Hepatocyte (in vitro differentiated cells): ENCODE results near the gene USP48. TPM values are rescaled to one million over a fixed set of nuclear protein-coding genes. Genes with fewer than 3 reads are reported as not detected.

Experiments
- DNase-seq: peaks from one replicate; pipeline ENCODE4 v3.0.0-alpha.2; 2016; ENCODE audit warnings: low spot score
- H2AFZ ChIP-seq: fragments of 200-600 bp; sonication (generic); 2 replicates; pipeline ENCODE4 v1.6.0; 2016; ENCODE audit warnings: antibody characterized with exemption, mild to moderate bottlenecking
- H3K27ac ChIP-seq: fragments of 200-600 bp; sonication (generic); 2 replicates; pipeline ENCODE4 v1.5.1; 2016; ENCODE audit warnings: mild to moderate bottlenecking
- H3K27me3 ChIP-seq: fragments of 200-600 bp; sonication (generic); 2 replicates; pipeline ENCODE4 v1.6.1; 2016
- H3K36me3 ChIP-seq: fragments of 200-600 bp; sonication (generic); replicated peaks from 2 replicates; pipeline ENCODE4 v1.5.1; 2016; ENCODE audit warnings: low read depth; ENCODE audit not compliant: insufficient read depth
- H3K4me1 ChIP-seq: fragments of 200-600 bp; sonication (generic); 2 replicates; pipeline ENCODE4 v1.5.1; 2016; ENCODE audit warnings: mild to moderate bottlenecking, moderate library complexity; ENCODE audit not compliant: insufficient read depth
- H3K4me2 ChIP-seq: fragments of 200-600 bp; sonication (generic); 2 replicates; pipeline ENCODE4 v1.6.0; 2016
- H3K4me3 ChIP-seq: fragments of 200-600 bp; sonication (generic); 2 replicates; pipeline ENCODE4 v1.5.1; 2016; ENCODE audit warnings: mild to moderate bottlenecking
- H3K79me2 ChIP-seq: fragments of 200-600 bp; sonication (generic); 2 replicates; pipeline ENCODE4 v1.6.0; 2017; ENCODE audit warnings: mild to moderate bottlenecking
- H3K9me2 ChIP-seq: fragments of 200-600 bp; sonication (generic); replicated peaks from 2 replicates; pipeline ENCODE4 v1.6.0; 2017; ENCODE audit warnings: mild to moderate bottlenecking; ENCODE audit not compliant: insufficient read depth
- H3K9me3 ChIP-seq: fragments of 200-600 bp; sonication (generic); 2 replicates; pipeline ENCODE4 v1.5.1; 2016; ENCODE audit warnings: low read depth, mild to moderate bottlenecking
- H4K20me1 ChIP-seq: fragments of 200-600 bp; sonication (generic); 2 replicates; pipeline ENCODE4 v1.6.0; 2016; ENCODE audit warnings: mild to moderate bottlenecking; ENCODE audit not compliant: insufficient read depth, poor library complexity, severe bottlenecking
- CTCF ChIP-seq: fragments of 200-600 bp; sonication (generic); IDR thresholded peaks from 2 replicates; pipeline ENCODE4 v1.5.1; 2016; ENCODE audit warnings: antibody characterized with exemption, mild to moderate bottlenecking; ENCODE audit not compliant: poor library complexity
- EZH2 ChIP-seq: fragments of 200-600 bp; sonication (generic); IDR thresholded peaks from 2 replicates; pipeline ENCODE4 v1.6.1; 2016; ENCODE audit warnings: antibody characterized with exemption, mild to moderate bottlenecking, borderline replicate concordance
- EZH2phosphoT487 ChIP-seq: fragments of 200-600 bp; sonication (generic); IDR thresholded peaks from one replicate; pipeline ENCODE4 v1.6.1; 2018; ENCODE audit warnings: antibody characterized with exemption, mild to moderate bottlenecking, low read depth, moderate library complexity; ENCODE audit not compliant: unreplicated experiment, severe bottlenecking
- WGBS: methylation state at CpG from one replicate; pipeline ENCODE4 v1.1.6; 2016; ENCODE audit warnings: low lambda C conversion rate; ENCODE audit errors: missing lambda C conversion rate; 5-methylcytosine and 5-hydroxymethylcytosine counted together
- polyA plus RNA-seq: library from polyadenylated mRNA; unstranded; fragments of >200 nt; fragmentation: Nextera tagmentation; extraction: Ambion mirVana; gene quantifications from 2 replicates; pipeline ENCODE4 v1.2.1, GENCODE V29; 2016
- total RNA-seq: library from RNA; depleted of rRNA; stranded (reverse); fragments of >200 nt; gene quantifications from 2 replicates; pipeline ENCODE4 v1.2.3, GENCODE V29; 2014

The USP48 gene
- total and polyA plus RNA-seq, 2 experiments from 2014 or later, result 38.9 to 39.5 TPM

DNA sequence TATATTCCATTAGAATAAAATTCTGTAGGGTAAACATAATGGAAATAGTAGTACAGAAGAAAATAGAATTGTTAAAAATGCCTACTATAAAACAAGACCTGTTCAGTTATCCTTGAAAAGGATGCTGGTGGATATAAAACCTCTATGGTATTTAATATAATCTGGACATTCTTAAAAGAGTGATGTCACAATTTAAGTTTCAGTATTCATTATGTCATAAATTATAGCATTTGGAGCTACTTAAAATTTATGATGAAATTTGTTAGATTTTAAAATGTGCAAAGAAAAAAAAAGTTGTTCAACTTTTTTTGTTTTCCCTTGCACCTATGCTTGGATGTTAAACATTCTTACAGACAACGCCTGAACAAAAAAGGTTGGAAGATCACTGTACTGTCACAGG, 50.3 kb downstream of the USP48 start:
- no peaks in the 10 kb centered on the region for H4K20me1 ChIP-seq
- H3K4me1 ChIP-seq, result no peaks in the 10 kb centered on the region
- no peak overlapping the region for H2AFZ ChIP-seq
- H3K9me3 ChIP-seq, result no peaks in the 10 kb centered on the region
- WGBS, result 0% methylated on average over 1 of the region's 1 CpG
- no peaks in the 10 kb centered on the region for H3K79me2 ChIP-seq
- no peak overlapping the region for H3K27ac ChIP-seq
- no peak overlapping the region for H3K4me3 ChIP-seq
- H3K4me2 ChIP-seq, result no peak overlapping the region
- H3K36me3 ChIP-seq, result no peaks in the 10 kb centered on the region
- TF ChIP-seq EZH2phosphoT487 (no peak), CTCF (no peak), EZH2 (no peak)
- H3K27me3 ChIP-seq, result no peaks in the 10 kb centered on the region
- DNase-seq, result no peak
- no peaks in the 10 kb centered on the region for H3K9me2 ChIP-seq

- Histone ChIP-seq H4K20me1 (no peaks in the 10 kb centered on the region), H3K4me3 (no peak overlapping the region), H3K4me1 (no peaks in the 10 kb centered on the region), H3K79me2 (no peaks in the 10 kb centered on the region), H3K9me3 (no peaks in the 10 kb centered on the region), H3K9me2 (no peaks in the 10 kb centered on the region), H2AFZ (no peak overlapping the region), H3K36me3 (no peaks in the 10 kb centered on the region), H3K27me3 (no peaks in the 10 kb centered on the region), H3K4me2 (no peak overlapping the region), H3K27ac (no peak overlapping the region)
- 89% methylated on average over 1 of the region's 1 CpG for WGBS
- no peak for DNase-seq
- TF ChIP-seq EZH2phosphoT487 (no peak), EZH2 (no peak), CTCF (no peak)
Observed at GRCh38 chr1:21725748-21726392, 57.1 kb downstream of the USP48 start.

DNA sequence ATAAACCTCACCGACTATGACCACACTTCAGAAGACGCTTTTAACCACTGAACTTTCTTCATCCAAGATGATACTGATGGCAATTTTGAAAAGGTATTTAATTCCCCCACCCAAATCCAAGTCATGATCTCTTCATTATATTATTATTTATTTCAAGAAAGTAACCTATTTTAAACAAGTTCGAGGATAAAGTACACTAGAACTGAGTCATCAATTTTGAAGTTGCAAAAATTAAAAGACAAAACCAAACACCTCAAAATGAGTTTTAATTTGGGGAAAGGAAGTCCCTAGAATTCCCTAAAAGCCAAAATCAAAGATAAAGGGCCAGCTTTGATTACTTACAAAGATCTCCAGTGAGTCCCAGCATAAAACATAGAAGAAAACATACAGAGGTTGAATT, 58.4 kb downstream of the USP48 start:
- no peaks in the 10 kb centered on the region for H3K79me2 ChIP-seq
- no peak for TF ChIP-seq CTCF
- no peak for TF ChIP-seq EZH2phosphoT487
- TF ChIP-seq EZH2, result no peak

DNA sequence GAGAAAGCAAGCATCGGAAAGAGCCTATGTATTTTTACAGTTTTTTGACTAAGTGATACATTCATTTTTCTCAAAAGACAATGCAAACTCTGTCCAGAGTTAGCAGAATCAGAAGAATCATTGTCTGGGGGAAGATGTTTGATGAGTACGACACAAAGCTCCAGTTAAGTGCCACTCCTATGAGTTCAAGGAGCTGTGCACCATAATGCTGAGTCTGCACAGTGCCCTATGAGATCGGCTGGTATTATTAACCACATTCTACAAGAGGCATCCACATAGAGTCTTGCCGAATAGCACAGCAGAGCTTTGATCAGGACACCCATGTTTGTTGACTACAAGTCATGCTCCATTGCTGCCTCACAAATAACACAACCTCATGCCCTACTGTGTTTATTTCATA, 58.9 kb downstream of the USP48 start:
- TF ChIP-seq EZH2phosphoT487 (no peak), CTCF (no peak), EZH2 (no peak)
- H3K27me3 ChIP-seq, result no peaks in the 10 kb centered on the region
- no peaks in the 10 kb centered on the region for H3K9me2 ChIP-seq

More for the DNA sequence above, 58.4 kb downstream of the USP48 start:
- H3K9me3 ChIP-seq, result no peaks in the 10 kb centered on the region
- no peak overlapping the region for H3K4me2 ChIP-seq
- no peak for DNase-seq
- H4K20me1 ChIP-seq, result no peaks in the 10 kb centered on the region
- no peak overlapping the region for H3K4me3 ChIP-seq
- H3K4me1 ChIP-seq, result no peaks in the 10 kb centered on the region
- no peaks in the 10 kb centered on the region for H3K27me3 ChIP-seq
- no peaks in the 10 kb centered on the region for H3K9me2 ChIP-seq
- H3K27ac ChIP-seq, result no peak overlapping the region
- H2AFZ ChIP-seq, result no peak overlapping the region
- no peaks in the 10 kb centered on the region for H3K36me3 ChIP-seq
- WGBS, result 97% methylated on average over 3 of the region's 3 CpGs

More for the DNA sequence above, 58.9 kb downstream of the USP48 start:
- 95% methylated on average over 4 of the region's 4 CpGs for WGBS
- Histone ChIP-seq H3K9me3 (no peaks in the 10 kb centered on the region), H3K4me1 (no peaks in the 10 kb centered on the region), H3K79me2 (no peaks in the 10 kb centered on the region), H3K4me3 (no peak overlapping the region), H3K27ac (no peak overlapping the region), H3K4me2 (no peak overlapping the region), H4K20me1 (no peaks in the 10 kb centered on the region), H3K36me3 (no peaks in the 10 kb centered on the region), H2AFZ (no peak overlapping the region)
- DNase-seq, result no peak
